Peyer's patch (tissue), 4 donors: Measurements from ENCODE around the gene GFPT2. TPM values are rescaled to one million over a fixed set of nuclear protein-coding genes. Genes with fewer than 3 reads are reported as not detected.

ENCODE experiments used
- DNase-seq, 3 donors: peaks; one replicate each; pipeline ENCODE4 v3.0.0-alpha.2; 2017 to 2019
- H3K27ac ChIP-seq, 4 donors: fragments of 200-600 bp; sonication (generic); one replicate each; pipeline ENCODE4 v1.5.1; 2016 to 2019
- H3K27me3 ChIP-seq, 2 donors: fragments of 200-600 bp; sonication (generic); one replicate each; pipeline ENCODE4 v1.5.1; 2019
- H3K36me3 ChIP-seq, 3 donors: fragments of 200-600 bp; sonication (generic); one replicate each; pipeline ENCODE4 v1.5.1; 2016 to 2019
- H3K4me1 ChIP-seq, 4 donors: fragments of 200-600 bp; sonication (generic); one replicate each; pipeline ENCODE4 v1.5.1; 2016 to 2019
- H3K4me3 ChIP-seq, 4 donors: fragments of 200-600 bp; sonication (generic); 1 replicate in 3 of 4; 2 replicates in 1 of 4; pipeline ENCODE4 v1.5.1; 2016 to 2019; ENCODE audit warnings: mild to moderate bottlenecking in 1 of 4
- H3K9me3 ChIP-seq, 4 donors: fragments of 200-600 bp; sonication (generic); one replicate each; pipeline ENCODE4 v1.5.1; 2016 to 2019; ENCODE audit warnings: mild to moderate bottlenecking in 1 of 4
- CTCF ChIP-seq, 6 experiments: fragments of 450-650 bp in 4 of 6; fragments of 200-600 bp in 2 of 6; sonication (generic) in 1 of 6; IDR thresholded peaks; one replicate each; pipeline ENCODE4 v1.5.1; 2017 to 2019; ENCODE audit warnings: antibody characterized with exemption in 6 of 6, mild to moderate bottlenecking in 3 of 6, moderate library complexity in 1 of 6
- POLR2A ChIP-seq, 2 donors: fragments of 450-650 bp; IDR thresholded peaks; one replicate each; pipeline ENCODE4 v1.5.1; 2017; ENCODE audit warnings: antibody characterized with exemption in 2 of 2, mild to moderate bottlenecking in 2 of 2, moderate library complexity in 2 of 2
- total RNA-seq, 4 donors: library from RNA; depleted of rRNA; stranded (reverse); fragments of >200 nt; gene quantifications; one replicate each; pipeline ENCODE4 v1.1.0, GENCODE V29; 2016

The GFPT2 gene
- total RNA-seq, 4 donors from 2014 or later: 4.9 to 86.6 (median 13.1) TPM

GRCh38 chr5:180306796-180307195 lies 46.3 kb downstream of the GFPT2 start:
- Histone ChIP-seq H3K4me1 (no peaks in the 10 kb centered on the region), H3K27ac (no peak overlapping the region), H3K4me3 (no peak overlapping the region), H3K9me3 (no peaks in the 10 kb centered on the region), H3K27me3 (no peaks in the 10 kb centered on the region), H3K36me3 (no peaks in the 10 kb centered on the region)
- TF ChIP-seq POLR2A (IDR thresholded peaks at IDR 0.05): no peak
- no peak for TF ChIP-seq CTCF (IDR thresholded peaks at IDR 0.05)
- DNase-seq: no peak

GRCh38 chr5:180305481-180305880 lies 47.7 kb downstream of the GFPT2 start:
- H3K36me3 ChIP-seq: no peaks in the 10 kb centered on the region
- no peaks in the 10 kb centered on the region for H3K4me1 ChIP-seq
- no peaks in the 10 kb centered on the region for H3K9me3 ChIP-seq
- TF ChIP-seq CTCF (IDR thresholded peaks at IDR 0.05) (no peak), POLR2A (IDR thresholded peaks at IDR 0.05) (no peak)
- H3K4me3 ChIP-seq: no peak overlapping the region
- no peak overlapping the region for H3K27ac ChIP-seq
- no peaks in the 10 kb centered on the region for H3K27me3 ChIP-seq
- no peak for DNase-seq

GRCh38 chr5:180304431-180305375 lies 48.4 kb downstream of the GFPT2 start:
- no peaks in the 10 kb centered on the region for H3K9me3 ChIP-seq
- TF ChIP-seq CTCF (IDR thresholded peaks at IDR 0.05) (no peak), POLR2A (IDR thresholded peaks at IDR 0.05) (no peak)
- no peak overlapping the region for H3K27ac ChIP-seq
- no peaks in the 10 kb centered on the region for H3K36me3 ChIP-seq
- DNase-seq: no peak
- no peak overlapping the region for H3K4me3 ChIP-seq
- H3K4me1 ChIP-seq: no peaks in the 10 kb centered on the region
- no peaks in the 10 kb centered on the region for H3K27me3 ChIP-seq

GRCh38 chr5:180304016-180304292 lies 49.2 kb downstream of the GFPT2 start:
- TF ChIP-seq CTCF (IDR thresholded peaks at IDR 0.05): no peak
- no peak for TF ChIP-seq POLR2A (IDR thresholded peaks at IDR 0.05)
- DNase-seq: no peak
- Histone ChIP-seq H3K9me3 (no peaks in the 10 kb centered on the region), H3K27ac (no peak overlapping the region), H3K4me3 (no peak overlapping the region), H3K36me3 (no peaks in the 10 kb centered on the region), H3K27me3 (no peaks in the 10 kb centered on the region), H3K4me1 (no peaks in the 10 kb centered on the region)

GRCh38 chr5:180303226-180304015 lies 49.7 kb downstream of the GFPT2 start:
- no peak overlapping the region for H3K27ac ChIP-seq
- no peaks in the 10 kb centered on the region for H3K9me3 ChIP-seq
- H3K36me3 ChIP-seq: no peaks in the 10 kb centered on the region
- TF ChIP-seq POLR2A (IDR thresholded peaks at IDR 0.05): no peak
- no peak for TF ChIP-seq CTCF (IDR thresholded peaks at IDR 0.05)
- DNase-seq: no peak
- H3K4me3 ChIP-seq: no peak overlapping the region
- H3K4me1 ChIP-seq: no peaks in the 10 kb centered on the region
- no peaks in the 10 kb centered on the region for H3K27me3 ChIP-seq
